Measurements from ENCODE around the gene HIPK1. TPM values are rescaled to one million over a fixed set of nuclear protein-coding genes. Genes with fewer than 3 reads are reported as not detected.
A peak's percentile ranks its signal among the peaks of the same experiment; 100 is the strongest.
"Not testable (repeated sequence)": the region's sequence is repeated elsewhere in the genome, so short reads cannot be mapped to it uniquely, and the experiment has no call there.

The HIPK1 gene
- total RNA-seq, 2 experiments from 2014 or later, result 20.4 to 52.6 TPM

- no peaks in the 10 kb centered on the region for H4K20me1 ChIP-seq (ENCODE audit: insufficient read depth, low read length)
- intact Hi-C loops (cut with micrococcal nuclease; ENCODE audit: unreplicated experiment), result loop anchor here (2.0 to 10.0 kb wide), 3 partner anchors 135 to 993 kb away; partner anchors contain the start of genes CSDE1, RSBN1 and SLC16A1
Observed at GRCh38 chr1:113947388-113948107, 18.4 kb downstream of the HIPK1 start.

GRCh38 chr1:113948151-113948550, 19.0 kb downstream of the HIPK1 start:
- Histone ChIP-seq H3K9me3 (ENCODE audit: low read length) (peaks cover 16% of the 10 kb centered on the region; the same call in 1 of the 2 replicates), H3K79me2 (ENCODE audit: insufficient read depth, low read depth, low read length) (peaks cover 98% of the 10 kb centered on the region), H3K27ac (ENCODE audit: low read depth, low read length, poor library complexity, severe bottlenecking) (peak overlapping the region; percentile 88), H3K36me3 (ENCODE audit: insufficient read depth, low read length) (peaks cover 44% of the 10 kb centered on the region), H3K4me1 (ENCODE audit: insufficient read depth, low read length, poor library complexity, severe bottlenecking) (peaks cover 48% of the 10 kb centered on the region), H3K4me2 (ENCODE audit: low read length) (peak overlapping the region; percentile 69)
- POLR2A ChIA-PET, result interaction anchor here (0.6 to 3.2 kb wide), 12 partner anchors 10 to 286 kb away, joined by 3 to 17 read pairs (median 4); no protein-coding TSS in a partner anchor
- CTCF ChIA-PET (ENCODE audit: unreplicated experiment); H3K4me3 ChIP-seq (ENCODE audit: low read depth, low read length, poor library complexity, severe bottlenecking); DNase-seq (ENCODE audit: low spot score); H4K20me1 ChIP-seq (ENCODE audit: insufficient read depth, low read length); H2AFZ ChIP-seq (ENCODE audit: low read length); BruUV-seq (replicated peaks); H3K9me2 ChIP-seq (ENCODE audit: insufficient read depth, low read length): not testable (repeated sequence)
- intact Hi-C loops (cut with micrococcal nuclease; ENCODE audit: unreplicated experiment), result loop anchor here (10.0 kb wide), 2 partner anchors 807 to 993 kb away; partner anchors contain the start of genes CSDE1 and SLC16A1

More at GRCh38 chr1:113947388-113948107, 18.4 kb downstream of the HIPK1 start:
- Histone ChIP-seq H3K79me2 (ENCODE audit: insufficient read depth, low read depth, low read length) (peaks cover 98% of the 10 kb centered on the region), H3K4me3 (ENCODE audit: low read depth, low read length, poor library complexity, severe bottlenecking) (peak overlapping the region; percentile 50), H3K27ac (ENCODE audit: low read depth, low read length, poor library complexity, severe bottlenecking) (peak overlapping the region; percentile 88), H3K9me2 (ENCODE audit: insufficient read depth, low read length) (no peaks in the 10 kb centered on the region), H3K4me2 (ENCODE audit: low read length) (peak overlapping the region; percentile 69), H3K4me1 (ENCODE audit: insufficient read depth, low read length, poor library complexity, severe bottlenecking) (peaks cover 52% of the 10 kb centered on the region), H3K36me3 (ENCODE audit: insufficient read depth, low read length) (peaks cover 45% of the 10 kb centered on the region), H3K9me3 (ENCODE audit: low read length) (peaks cover 21% of the 10 kb centered on the region; the same call in 1 of the 2 replicates), H2AFZ (ENCODE audit: low read length) (peak overlapping the region; percentile 4; the same call in 1 of the 2 replicates)
- ChIA-PET CTCF (ENCODE audit: unreplicated experiment) (interaction anchor here (0.6 to 1.2 kb wide), 2 partner anchors 77 to 247 kb away, joined by 3 read pairs; no protein-coding TSS in a partner anchor), POLR2A (interaction anchor here (1.1 to 3.2 kb wide), 15 partner anchors 8 to 156 kb away, joined by 3 to 29 read pairs (median 4); partner anchors contain the start of genes DCLRE1B and HIPK1)
- peak; percentile 29 for DNase-seq (ENCODE audit: low spot score)
- BruUV-seq (replicated peaks), result no TSS peak
- no peak for TF ChIP-seq EZH2phosphoT487 (IDR thresholded peaks at IDR 0.05; ENCODE audit: borderline replicate concordance, low read depth, low read length)
- no peak for TF ChIP-seq CTCF (conservative IDR thresholded peaks at IDR 0.05; ENCODE audit: low read length)

- no peaks in the 10 kb centered on the region for H4K20me1 ChIP-seq (ENCODE audit: insufficient read depth, low read length)
- no peak overlapping the region for H3K27ac ChIP-seq (ENCODE audit: low read depth, low read length, poor library complexity, severe bottlenecking)
- intact Hi-C loops (cut with micrococcal nuclease; ENCODE audit: unreplicated experiment), result loop anchor here (10.0 kb wide), 2 partner anchors 806 to 994 kb away; partner anchors contain the start of genes CSDE1 and SLC16A1
- H2AFZ ChIP-seq (ENCODE audit: low read length), result no peak overlapping the region
- TF ChIP-seq EZH2phosphoT487 (IDR thresholded peaks at IDR 0.05; ENCODE audit: borderline replicate concordance, low read depth, low read length) (no peak), CTCF (conservative IDR thresholded peaks at IDR 0.05; ENCODE audit: low read length) (peak; percentile 46)
- H3K4me1 ChIP-seq (ENCODE audit: insufficient read depth, low read length, poor library complexity, severe bottlenecking), result peaks cover 48% of the 10 kb centered on the region
- no peaks in the 10 kb centered on the region for H3K9me2 ChIP-seq (ENCODE audit: insufficient read depth, low read length)
- CTCF ChIA-PET (ENCODE audit: unreplicated experiment), result no interaction called here
- peaks cover 11% of the 10 kb centered on the region; the same call in 1 of the 2 replicates for H3K9me3 ChIP-seq (ENCODE audit: low read length)
- no peak overlapping the region for H3K4me2 ChIP-seq (ENCODE audit: low read length)
- no TSS peak for BruUV-seq (replicated peaks)
- POLR2A ChIA-PET, result interaction anchor here (0.6 to 2.0 kb wide), 14 partner anchors 8 to 287 kb away, joined by 3 to 9 read pairs (median 5); no protein-coding TSS in a partner anchor
- H3K4me3 ChIP-seq (ENCODE audit: low read depth, low read length, poor library complexity, severe bottlenecking), result no peak overlapping the region
- peaks cover 43% of the 10 kb centered on the region for H3K36me3 ChIP-seq (ENCODE audit: insufficient read depth, low read length)
- H3K79me2 ChIP-seq (ENCODE audit: insufficient read depth, low read depth, low read length), result peaks cover 92% of the 10 kb centered on the region
- no peak for DNase-seq (ENCODE audit: low spot score)
Observed at GRCh38 chr1:113949007-113949406, 19.9 kb downstream of the HIPK1 start.

All from OCI-LY7 (cell line).